ENCODE measurements around the gene ERCC8.

- TF ChIP-seq CTCF (IDR thresholded peaks at IDR 0.05) (no peak), POLR2A (IDR thresholded peaks at IDR 0.05) (no peak)
Measured at GRCh38 chr5:60958088-60958487, 13.2 kb upstream of the ERCC8 start.

Measured in uterus (tissue), 2 donors.